ENCODE data around the gene LDB2.

Gene LDB2

GRCh38 chr4:16862697-16863096, 35.7 kb downstream of the LDB2 start:
- no peak for TF ChIP-seq TCF12 (IDR thresholded peaks at IDR 0.05; ENCODE audit: low read depth)
- TF ChIP-seq EGR1 (IDR thresholded peaks at IDR 0.05), result no peak
- TF ChIP-seq FOXM1 (IDR thresholded peaks at IDR 0.05; ENCODE audit: borderline replicate concordance, low read depth), result no peak
- TF ChIP-seq USF1 (IDR thresholded peaks at IDR 0.05), result no peak
- TF ChIP-seq, protein P1, sequence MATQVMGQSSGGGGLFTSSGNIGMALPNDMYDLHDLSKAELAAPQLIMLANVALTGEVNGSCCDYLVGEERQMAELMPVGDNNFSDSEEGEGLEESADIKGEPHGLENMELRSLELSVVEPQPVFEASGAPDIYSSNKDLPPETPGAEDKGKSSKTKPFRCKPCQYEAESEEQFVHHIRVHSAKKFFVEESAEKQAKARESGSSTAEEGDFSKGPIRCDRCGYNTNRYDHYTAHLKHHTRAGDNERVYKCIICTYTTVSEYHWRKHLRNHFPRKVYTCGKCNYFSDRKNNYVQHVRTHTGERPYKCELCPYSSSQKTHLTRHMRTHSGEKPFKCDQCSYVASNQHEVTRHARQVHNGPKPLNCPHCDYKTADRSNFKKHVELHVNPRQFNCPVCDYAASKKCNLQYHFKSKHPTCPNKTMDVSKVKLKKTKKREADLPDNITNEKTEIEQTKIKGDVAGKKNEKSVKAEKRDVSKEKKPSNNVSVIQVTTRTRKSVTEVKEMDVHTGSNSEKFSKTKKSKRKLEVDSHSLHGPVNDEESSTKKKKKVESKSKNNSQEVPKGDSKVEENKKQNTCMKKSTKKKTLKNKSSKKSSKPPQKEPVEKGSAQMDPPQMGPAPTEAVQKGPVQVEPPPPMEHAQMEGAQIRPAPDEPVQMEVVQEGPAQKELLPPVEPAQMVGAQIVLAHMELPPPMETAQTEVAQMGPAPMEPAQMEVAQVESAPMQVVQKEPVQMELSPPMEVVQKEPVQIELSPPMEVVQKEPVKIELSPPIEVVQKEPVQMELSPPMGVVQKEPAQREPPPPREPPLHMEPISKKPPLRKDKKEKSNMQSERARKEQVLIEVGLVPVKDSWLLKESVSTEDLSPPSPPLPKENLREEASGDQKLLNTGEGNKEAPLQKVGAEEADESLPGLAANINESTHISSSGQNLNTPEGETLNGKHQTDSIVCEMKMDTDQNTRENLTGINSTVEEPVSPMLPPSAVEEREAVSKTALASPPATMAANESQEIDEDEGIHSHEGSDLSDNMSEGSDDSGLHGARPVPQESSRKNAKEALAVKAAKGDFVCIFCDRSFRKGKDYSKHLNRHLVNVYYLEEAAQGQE (IDR thresholded peaks at IDR 0.05; ENCODE audit: low read depth), result no peak
- TF ChIP-seq TAF1 (IDR thresholded peaks at IDR 0.05; ENCODE audit: low read depth), result no peak
- TF ChIP-seq EP300 (IDR thresholded peaks at IDR 0.05; ENCODE audit: borderline replicate concordance), result no peak
- no peak for TF ChIP-seq RAD21 (IDR thresholded peaks at IDR 0.05; ENCODE audit: low read depth)
- no peak for TF ChIP-seq CREB1 (IDR thresholded peaks at IDR 0.05; ENCODE audit: low read depth)
- no peak for TF ChIP-seq ZBTB7A (IDR thresholded peaks at IDR 0.05; ENCODE audit: low read depth)
- TF ChIP-seq, protein P2, sequence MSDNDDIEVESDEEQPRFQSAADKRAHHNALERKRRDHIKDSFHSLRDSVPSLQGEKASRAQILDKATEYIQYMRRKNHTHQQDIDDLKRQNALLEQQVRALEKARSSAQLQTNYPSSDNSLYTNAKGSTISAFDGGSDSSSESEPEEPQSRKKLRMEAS (IDR thresholded peaks at IDR 0.05), result no peak
- TF ChIP-seq TEAD4 (IDR thresholded peaks at IDR 0.05), result no peak
- TF ChIP-seq NFIC (IDR thresholded peaks at IDR 0.05), result no peak
- TF ChIP-seq YY1 (IDR thresholded peaks at IDR 0.05; ENCODE audit: low read depth), result no peak
- no peak for TF ChIP-seq CEBPB (IDR thresholded peaks at IDR 0.05)

DNA sequence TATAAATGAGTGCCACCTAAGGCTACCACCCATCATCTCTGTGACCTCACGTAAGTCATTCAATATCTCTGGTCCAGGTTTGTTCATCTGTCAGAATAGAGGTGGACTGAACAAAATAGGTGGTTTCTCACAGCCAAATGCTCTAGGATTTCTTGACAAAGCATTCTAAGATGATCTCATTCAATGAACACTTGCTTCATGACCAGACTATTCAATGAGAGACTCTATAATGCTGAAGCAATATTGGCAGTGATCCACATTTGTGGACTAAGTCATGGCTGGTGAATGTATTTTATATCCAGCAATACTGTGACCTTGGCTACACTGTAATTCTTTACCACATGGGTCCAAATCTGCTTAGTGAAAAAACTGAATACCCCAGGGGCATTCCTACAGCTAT, 37.9 kb downstream of the LDB2 start:
- TF ChIP-seq TAF1 (IDR thresholded peaks at IDR 0.05; ENCODE audit: low read depth) (no peak), USF1 (IDR thresholded peaks at IDR 0.05) (no peak), EP300 (IDR thresholded peaks at IDR 0.05; ENCODE audit: borderline replicate concordance) (no peak)

GRCh38 chr4:16859031-16859430, 39.4 kb downstream of the LDB2 start:
- TF ChIP-seq TEAD4 (IDR thresholded peaks at IDR 0.05) (no peak), YY1 (IDR thresholded peaks at IDR 0.05; ENCODE audit: low read depth) (no peak), FOXM1 (IDR thresholded peaks at IDR 0.05; ENCODE audit: borderline replicate concordance, low read depth) (no peak), TAF1 (IDR thresholded peaks at IDR 0.05; ENCODE audit: low read depth) (no peak), RAD21 (IDR thresholded peaks at IDR 0.05; ENCODE audit: low read depth) (no peak)
- TF ChIP-seq, protein P2 (IDR thresholded peaks at IDR 0.05), result no peak

DNA sequence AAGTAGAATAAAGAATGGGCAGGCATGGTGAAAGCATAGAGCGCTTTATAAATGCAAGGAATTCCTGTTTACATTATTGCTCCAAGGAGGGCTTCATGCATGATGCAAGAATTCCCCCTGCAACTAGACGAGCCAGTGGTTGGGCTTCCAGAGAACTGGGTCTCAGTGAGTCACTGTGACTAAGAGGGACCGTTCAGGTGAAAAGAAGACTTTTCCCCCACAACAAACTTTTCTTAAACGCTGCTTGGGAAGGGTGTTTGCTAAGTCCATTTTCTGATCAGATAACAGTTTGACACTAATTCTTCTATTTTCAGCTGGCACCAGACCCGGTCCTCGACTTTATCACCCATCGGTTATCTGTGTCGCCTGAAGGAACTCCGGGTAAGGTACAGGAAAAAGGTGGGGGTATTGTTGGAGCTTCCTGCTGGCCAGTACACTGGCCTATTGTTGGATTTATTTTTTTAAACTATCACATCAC, 40.1 kb downstream of the LDB2 start:
- TF ChIP-seq RAD21 (IDR thresholded peaks at IDR 0.05; ENCODE audit: low read depth) (no peak), TCF12 (IDR thresholded peaks at IDR 0.05; ENCODE audit: low read depth) (no peak), CEBPB (IDR thresholded peaks at IDR 0.05) (no peak), YY1 (IDR thresholded peaks at IDR 0.05; ENCODE audit: low read depth) (no peak), FOXM1 (IDR thresholded peaks at IDR 0.05; ENCODE audit: borderline replicate concordance, low read depth) (no peak), CREB1 (IDR thresholded peaks at IDR 0.05; ENCODE audit: low read depth) (no peak), NFIC (IDR thresholded peaks at IDR 0.05) (no peak), USF1 (IDR thresholded peaks at IDR 0.05) (no peak), ZBTB7A (IDR thresholded peaks at IDR 0.05; ENCODE audit: low read depth) (no peak), EP300 (IDR thresholded peaks at IDR 0.05; ENCODE audit: borderline replicate concordance) (no peak)

- TF ChIP-seq ZBTB7A (IDR thresholded peaks at IDR 0.05; ENCODE audit: low read depth) (no peak), TEAD4 (IDR thresholded peaks at IDR 0.05) (no peak)
Observed at GRCh38 chr4:16857425-16857824, 41.0 kb downstream of the LDB2 start.

- no peak for TF ChIP-seq CREB1 (IDR thresholded peaks at IDR 0.05; ENCODE audit: low read depth)
- no peak for TF ChIP-seq NFIC (IDR thresholded peaks at IDR 0.05)
- TF ChIP-seq, protein P2 (IDR thresholded peaks at IDR 0.05), result no peak
- no peak for TF ChIP-seq EP300 (IDR thresholded peaks at IDR 0.05; ENCODE audit: borderline replicate concordance)
- no peak for TF ChIP-seq TCF12 (IDR thresholded peaks at IDR 0.05; ENCODE audit: low read depth)
- TF ChIP-seq CEBPB (IDR thresholded peaks at IDR 0.05), result no peak
- no peak for TF ChIP-seq TAF1 (IDR thresholded peaks at IDR 0.05; ENCODE audit: low read depth)
- no peak for TF ChIP-seq YY1 (IDR thresholded peaks at IDR 0.05; ENCODE audit: low read depth)
- no peak for TF ChIP-seq RAD21 (IDR thresholded peaks at IDR 0.05; ENCODE audit: low read depth)
- TF ChIP-seq USF1 (IDR thresholded peaks at IDR 0.05), result no peak
- TF ChIP-seq FOXM1 (IDR thresholded peaks at IDR 0.05; ENCODE audit: borderline replicate concordance, low read depth), result no peak
- no peak for TF ChIP-seq TEAD4 (IDR thresholded peaks at IDR 0.05)
- TF ChIP-seq ZBTB7A (IDR thresholded peaks at IDR 0.05; ENCODE audit: low read depth), result no peak
- TF ChIP-seq, protein P1 (IDR thresholded peaks at IDR 0.05; ENCODE audit: low read depth), result no peak
- no peak for TF ChIP-seq EGR1 (IDR thresholded peaks at IDR 0.05)
Observed at GRCh38 chr4:16853640-16854039, 44.8 kb downstream of the LDB2 start.
